ENCODE measurements around the gene PRLR.
"Not testable (repeated sequence)": the region's sequence is repeated elsewhere in the genome, so short reads cannot be mapped to it uniquely, and the experiment has no call there.

The PRLR gene

GRCh38 chr5:35192506-35192905 lies 37.8 kb downstream of the PRLR start:
- Histone ChIP-seq H3K9me3 (replicated peaks; ENCODE audit: low read length) (no peaks in the 10 kb centered on the region), H3K9ac (ENCODE audit: low read depth, low read length) (no peak overlapping the region), H3K4me3 (ENCODE audit: low read length) (no peak overlapping the region), H3K4me1 (ENCODE audit: control insufficient read depth, insufficient read depth, low read length) (no peaks in the 10 kb centered on the region), H3K36me3 (ENCODE audit: insufficient read depth, low read length) (no peaks in the 10 kb centered on the region), H3K4me2 (ENCODE audit: low read length) (no peak overlapping the region), H3K27me3 (ENCODE audit: control insufficient read depth, insufficient read depth, low read length) (peaks cover 78% of the 10 kb centered on the region)

GRCh38 chr5:35189801-35190200 lies 40.5 kb downstream of the PRLR start:
- not testable (repeated sequence) for H3K4me2 ChIP-seq (ENCODE audit: low read length); H3K36me3 ChIP-seq (ENCODE audit: insufficient read depth, low read length); H3K4me3 ChIP-seq (ENCODE audit: low read length); H3K4me1 ChIP-seq (ENCODE audit: control insufficient read depth, insufficient read depth, low read length); H3K9me3 ChIP-seq (replicated peaks; ENCODE audit: low read length); H3K9ac ChIP-seq (ENCODE audit: low read depth, low read length)
- H3K27me3 ChIP-seq (ENCODE audit: control insufficient read depth, insufficient read depth, low read length), result peaks cover 72% of the 10 kb centered on the region

- H3K9ac ChIP-seq (ENCODE audit: low read depth, low read length), result no peak overlapping the region
- H3K27me3 ChIP-seq (ENCODE audit: control insufficient read depth, insufficient read depth, low read length), result peaks cover 60% of the 10 kb centered on the region
- H3K36me3 ChIP-seq (ENCODE audit: insufficient read depth, low read length), result no peaks in the 10 kb centered on the region
- H3K9me3 ChIP-seq (replicated peaks; ENCODE audit: low read length), result no peaks in the 10 kb centered on the region
- H3K4me1 ChIP-seq (ENCODE audit: control insufficient read depth, insufficient read depth, low read length), result no peaks in the 10 kb centered on the region
- H3K4me3 ChIP-seq (ENCODE audit: low read length), result no peak overlapping the region
- no peak overlapping the region for H3K4me2 ChIP-seq (ENCODE audit: low read length)
Measured at GRCh38 chr5:35188031-35188457, 42.2 kb downstream of the PRLR start.

- peaks cover 58% of the 10 kb centered on the region for H3K27me3 ChIP-seq (ENCODE audit: control insufficient read depth, insufficient read depth, low read length)
- not testable (repeated sequence) for H3K9me3 ChIP-seq (replicated peaks; ENCODE audit: low read length); H3K4me1 ChIP-seq (ENCODE audit: control insufficient read depth, insufficient read depth, low read length); H3K4me2 ChIP-seq (ENCODE audit: low read length); H3K9ac ChIP-seq (ENCODE audit: low read depth, low read length); H3K36me3 ChIP-seq (ENCODE audit: insufficient read depth, low read length); H3K4me3 ChIP-seq (ENCODE audit: low read length)
Measured at GRCh38 chr5:35187621-35188020, 42.7 kb downstream of the PRLR start.

- H3K4me3 ChIP-seq (ENCODE audit: low read length), result no peak overlapping the region
- H3K9me3 ChIP-seq (replicated peaks; ENCODE audit: low read length), result no peaks in the 10 kb centered on the region
- peaks cover 56% of the 10 kb centered on the region for H3K27me3 ChIP-seq (ENCODE audit: control insufficient read depth, insufficient read depth, low read length)
- no peak overlapping the region for H3K9ac ChIP-seq (ENCODE audit: low read depth, low read length)
- no peaks in the 10 kb centered on the region for H3K4me1 ChIP-seq (ENCODE audit: control insufficient read depth, insufficient read depth, low read length)
- H3K36me3 ChIP-seq (ENCODE audit: insufficient read depth, low read length), result no peaks in the 10 kb centered on the region
- no peak overlapping the region for H3K4me2 ChIP-seq (ENCODE audit: low read length)
Measured at GRCh38 chr5:35186749-35187148, 43.5 kb downstream of the PRLR start.

GRCh38 chr5:35185518-35185917 lies 44.8 kb downstream of the PRLR start:
- no peak overlapping the region for H3K4me2 ChIP-seq (ENCODE audit: low read length)

GRCh38 chr5:35183556-35183955 lies 46.7 kb downstream of the PRLR start:
- Histone ChIP-seq H3K9ac (ENCODE audit: low read depth, low read length) (no peak overlapping the region), H3K4me3 (ENCODE audit: low read length) (no peak overlapping the region), H3K9me3 (replicated peaks; ENCODE audit: low read length) (no peaks in the 10 kb centered on the region), H3K4me2 (ENCODE audit: low read length) (no peak overlapping the region), H3K4me1 (ENCODE audit: control insufficient read depth, insufficient read depth, low read length) (no peaks in the 10 kb centered on the region), H3K27me3 (ENCODE audit: control insufficient read depth, insufficient read depth, low read length) (peaks cover 42% of the 10 kb centered on the region), H3K36me3 (ENCODE audit: insufficient read depth, low read length) (no peaks in the 10 kb centered on the region)

More at GRCh38 chr5:35185518-35185917, 44.8 kb downstream of the PRLR start:
- Histone ChIP-seq H3K9me3 (replicated peaks; ENCODE audit: low read length) (no peaks in the 10 kb centered on the region), H3K27me3 (ENCODE audit: control insufficient read depth, insufficient read depth, low read length) (peaks cover 50% of the 10 kb centered on the region), H3K4me1 (ENCODE audit: control insufficient read depth, insufficient read depth, low read length) (no peaks in the 10 kb centered on the region), H3K36me3 (ENCODE audit: insufficient read depth, low read length) (no peaks in the 10 kb centered on the region), H3K9ac (ENCODE audit: low read depth, low read length) (no peak overlapping the region), H3K4me3 (ENCODE audit: low read length) (no peak overlapping the region)

GRCh38 chr5:35182910-35183535 lies 47.3 kb downstream of the PRLR start:
- Histone ChIP-seq H3K4me1 (ENCODE audit: control insufficient read depth, insufficient read depth, low read length) (no peaks in the 10 kb centered on the region), H3K9ac (ENCODE audit: low read depth, low read length) (no peak overlapping the region), H3K9me3 (replicated peaks; ENCODE audit: low read length) (no peaks in the 10 kb centered on the region), H3K36me3 (ENCODE audit: insufficient read depth, low read length) (no peaks in the 10 kb centered on the region), H3K4me2 (ENCODE audit: low read length) (peak overlapping the region; percentile 30), H3K4me3 (ENCODE audit: low read length) (no peak overlapping the region), H3K27me3 (ENCODE audit: control insufficient read depth, insufficient read depth, low read length) (peaks cover 36% of the 10 kb centered on the region)

GRCh38 chr5:35182486-35182885 lies 47.8 kb downstream of the PRLR start:
- Histone ChIP-seq H3K9ac (ENCODE audit: low read depth, low read length) (no peak overlapping the region), H3K27me3 (ENCODE audit: control insufficient read depth, insufficient read depth, low read length) (peaks cover 32% of the 10 kb centered on the region), H3K4me3 (ENCODE audit: low read length) (no peak overlapping the region), H3K4me2 (ENCODE audit: low read length) (no peak overlapping the region), H3K36me3 (ENCODE audit: insufficient read depth, low read length) (no peaks in the 10 kb centered on the region), H3K4me1 (ENCODE audit: control insufficient read depth, insufficient read depth, low read length) (no peaks in the 10 kb centered on the region), H3K9me3 (replicated peaks; ENCODE audit: low read length) (no peaks in the 10 kb centered on the region)

GRCh38 chr5:35180046-35180445 lies 50.2 kb downstream of the PRLR start:
- H3K27me3 ChIP-seq (ENCODE audit: control insufficient read depth, insufficient read depth, low read length), result peaks cover 16% of the 10 kb centered on the region
- no peaks in the 10 kb centered on the region for H3K36me3 ChIP-seq (ENCODE audit: insufficient read depth, low read length)
- H3K4me1 ChIP-seq (ENCODE audit: control insufficient read depth, insufficient read depth, low read length), result no peaks in the 10 kb centered on the region
- H3K4me2 ChIP-seq (ENCODE audit: low read length), result no peak overlapping the region
- H3K9ac ChIP-seq (ENCODE audit: low read depth, low read length), result no peak overlapping the region
- H3K9me3 ChIP-seq (replicated peaks; ENCODE audit: low read length), result no peaks in the 10 kb centered on the region
- no peak overlapping the region for H3K4me3 ChIP-seq (ENCODE audit: low read length)

- Histone ChIP-seq H3K36me3 (ENCODE audit: insufficient read depth, low read length) (no peaks in the 10 kb centered on the region), H3K4me1 (ENCODE audit: control insufficient read depth, insufficient read depth, low read length) (no peaks in the 10 kb centered on the region), H3K4me2 (ENCODE audit: low read length) (no peak overlapping the region), H3K9ac (ENCODE audit: low read depth, low read length) (no peak overlapping the region), H3K9me3 (replicated peaks; ENCODE audit: low read length) (no peaks in the 10 kb centered on the region), H3K27me3 (ENCODE audit: control insufficient read depth, insufficient read depth, low read length) (peaks cover 16% of the 10 kb centered on the region), H3K4me3 (ENCODE audit: low read length) (no peak overlapping the region)
Measured at GRCh38 chr5:35177783-35178182, 52.5 kb downstream of the PRLR start.

- Histone ChIP-seq H3K4me1 (ENCODE audit: control insufficient read depth, insufficient read depth, low read length) (no peaks in the 10 kb centered on the region), H3K27me3 (ENCODE audit: control insufficient read depth, insufficient read depth, low read length) (peaks cover 16% of the 10 kb centered on the region), H3K36me3 (ENCODE audit: insufficient read depth, low read length) (no peaks in the 10 kb centered on the region), H3K9me3 (replicated peaks; ENCODE audit: low read length) (no peaks in the 10 kb centered on the region), H3K9ac (ENCODE audit: low read depth, low read length) (no peak overlapping the region), H3K4me2 (ENCODE audit: low read length) (no peak overlapping the region), H3K4me3 (ENCODE audit: low read length) (no peak overlapping the region)
Measured at GRCh38 chr5:35172533-35172932, 57.8 kb downstream of the PRLR start.

All from skeletal muscle satellite cell (primary cell).